Activated CD8-positive, alpha-beta T cell treated with anti-CD3 and anti-CD28 coated beads for 36 hours (primary cell): ENCODE results near the gene C8G. TPM values are rescaled to one million over a fixed set of nuclear protein-coding genes. Genes with fewer than 3 reads are reported as not detected.
A peak's percentile ranks its signal among the peaks of the same experiment; 100 is the strongest.

Source experiments
- ATAC-seq: fragments of 200-7000 bp; cut with Tn5 transposase; one replicate; pipeline ENCODE4 v1.10.0; 2021; ENCODE audit warnings: mild to moderate bottlenecking, moderate library complexity
- CTCF ChIA-PET: fragments of 350-600 bp; sonication (Branson Sonifier 250); formaldehyde crosslinking; loops from one replicate; lab custom pipeline; 2021; ENCODE audit warnings: antibody characterized with exemption; lab: Charles Lee
- POLR2A ChIA-PET: fragments of 350-600 bp; sonication (Branson Sonifier 250); formaldehyde crosslinking; loops from one replicate; lab custom pipeline; 2021; ENCODE audit warnings: antibody characterized with exemption; lab: Charles Lee
- DNase-seq: peaks from one replicate; pipeline ENCODE4 v3.0.0-alpha.2; 2020
- H3K27ac Mint-ChIP-seq: one replicate; pipeline ENCODE4 v1.8.0; 2021; ENCODE audit warnings: mild to moderate bottlenecking, mixed read lengths
- H3K27me3 Mint-ChIP-seq: one replicate; pipeline ENCODE4 v1.8.0; 2021; ENCODE audit warnings: mixed read lengths
- H3K36me3 Mint-ChIP-seq: one replicate; pipeline ENCODE4 v1.8.0; 2021; ENCODE audit warnings: low read depth, mixed read lengths
- H3K4me1 Mint-ChIP-seq: one replicate; pipeline ENCODE4 v1.8.0; 2021; ENCODE audit warnings: low read depth, mixed read lengths
- H3K4me3 Mint-ChIP-seq: one replicate; pipeline ENCODE4 v1.8.0; 2021; ENCODE audit warnings: mild to moderate bottlenecking, moderate library complexity, mixed read lengths
- H3K9me3 Mint-ChIP-seq: one replicate; pipeline ENCODE4 v1.8.0; 2021; ENCODE audit warnings: mixed read lengths
- CTCF ChIP-seq: fragments of 200-600 bp; IDR thresholded peaks from one replicate; pipeline ENCODE4 v1.8.0; 2022; ENCODE audit warnings: antibody characterized with exemption, mild to moderate bottlenecking
- intact Hi-C: fragments of 100-400 bp; cut with micrococcal nuclease; formaldehyde crosslinking; loops from one replicate; pipeline ENCODE4 v1.10.0; 2022
- total RNA-seq, 2 experiments: library from RNA; stranded (reverse); gene quantifications; one replicate each; pipeline ENCODE4 v1.2.3, GENCODE V29; 2021

The C8G gene
- total RNA-seq, 2 experiments from 2014 or later, result 0.83 TPM; not detected in 1

GRCh38 chr9:136926749-136927148, 18.3 kb upstream of the C8G start:
- intact Hi-C loops, result no loop called here
- no peak for DNase-seq
- ChIA-PET CTCF (interaction anchor here (1.0 to 1.2 kb wide), 2 partner anchors 22 to 84 kb away, joined by 4 to 5 read pairs; partner anchors contain the start of gene AJM1), POLR2A (interaction anchor here (0.6 to 1.4 kb wide), 4 partner anchors 11 to 47 kb away, joined by 3 read pairs; no protein-coding TSS in a partner anchor)
- Mint-ChIP-seq H3K27me3 (no peaks in the 10 kb centered on the region), H3K36me3 (peaks cover 20% of the 10 kb centered on the region), H3K4me3 (no peak overlapping the region), H3K27ac (no peak overlapping the region), H3K9me3 (no peaks in the 10 kb centered on the region), H3K4me1 (peaks cover under 1% of the 10 kb centered on the region)
- no peak for ATAC-seq
- no peak for TF ChIP-seq CTCF

GRCh38 chr9:136927343-136928271, 17.4 kb upstream of the C8G start:
- H3K4me3 Mint-ChIP-seq, result no peak overlapping the region
- ChIA-PET CTCF (interaction anchor here (1.2 kb wide), 1 partner anchor 85 kb away, joined by 5 read pairs; the partner anchor contains the start of gene AJM1), POLR2A (interaction anchor here (0.8 to 1.4 kb wide), 3 partner anchors 10 to 35 kb away, joined by 3 read pairs; no protein-coding TSS in a partner anchor)
- H3K27ac Mint-ChIP-seq, result peak overlapping the region; percentile 1
- peaks cover 5% of the 10 kb centered on the region for H3K4me1 Mint-ChIP-seq
- ATAC-seq, result no peak
- intact Hi-C loops, result no loop called here
- DNase-seq, result no peak
- H3K9me3 Mint-ChIP-seq, result no peaks in the 10 kb centered on the region
- H3K27me3 Mint-ChIP-seq, result no peaks in the 10 kb centered on the region
- H3K36me3 Mint-ChIP-seq, result peaks cover 17% of the 10 kb centered on the region
- TF ChIP-seq CTCF, result no peak

GRCh38 chr9:136928591-136928990, 16.5 kb upstream of the C8G start:
- H3K36me3 Mint-ChIP-seq, result peaks cover 22% of the 10 kb centered on the region
- no peak for TF ChIP-seq CTCF
- intact Hi-C loops, result no loop called here
- peaks cover 5% of the 10 kb centered on the region for H3K4me1 Mint-ChIP-seq
- H3K9me3 Mint-ChIP-seq, result no peaks in the 10 kb centered on the region
- ChIA-PET CTCF (no interaction called here), POLR2A (interaction anchor here (0.6 kb wide), 1 partner anchor 511 kb away, joined by 4 read pairs; no protein-coding TSS in a partner anchor)
- no peak for DNase-seq
- no peak overlapping the region for H3K4me3 Mint-ChIP-seq
- peak overlapping the region; percentile 6 for H3K27ac Mint-ChIP-seq
- H3K27me3 Mint-ChIP-seq, result no peaks in the 10 kb centered on the region
- ATAC-seq, result no peak

- Mint-ChIP-seq H3K4me3 (no peak overlapping the region), H3K4me1 (peaks cover 5% of the 10 kb centered on the region), H3K9me3 (no peaks in the 10 kb centered on the region), H3K27me3 (no peaks in the 10 kb centered on the region), H3K36me3 (peaks cover 22% of the 10 kb centered on the region), H3K27ac (no peak overlapping the region)
- DNase-seq (no peak), ATAC-seq (no peak)
- CTCF ChIA-PET, result no interaction called here
- intact Hi-C loops, result no loop called here
- no peak for TF ChIP-seq CTCF
- POLR2A ChIA-PET, result interaction anchor here (0.9 kb wide), 1 partner anchor 47 kb away, joined by 3 read pairs; no protein-coding TSS in a partner anchor
Measured at GRCh38 chr9:136930014-136930413, 15.0 kb upstream of the C8G start.
